GM18867 (cell line): ENCODE data around the gene AMELY.
"Not testable (repeated sequence)": the region's sequence is repeated elsewhere in the genome, so short reads cannot be mapped to it uniquely, and the experiment has no call there.

Experiments
- ATAC-seq: cut with Tn5 transposase; IDR thresholded peaks from one replicate; pipeline ENCODE4 v1.9.1; 2021; ENCODE audit warnings: mild to moderate bottlenecking, moderate library complexity; ENCODE audit not compliant: unreplicated experiment

Gene AMELY, protein sequence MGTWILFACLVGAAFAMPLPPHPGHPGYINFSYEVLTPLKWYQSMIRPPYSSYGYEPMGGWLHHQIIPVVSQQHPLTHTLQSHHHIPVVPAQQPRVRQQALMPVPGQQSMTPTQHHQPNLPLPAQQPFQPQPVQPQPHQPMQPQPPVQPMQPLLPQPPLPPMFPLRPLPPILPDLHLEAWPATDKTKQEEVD

DNA sequence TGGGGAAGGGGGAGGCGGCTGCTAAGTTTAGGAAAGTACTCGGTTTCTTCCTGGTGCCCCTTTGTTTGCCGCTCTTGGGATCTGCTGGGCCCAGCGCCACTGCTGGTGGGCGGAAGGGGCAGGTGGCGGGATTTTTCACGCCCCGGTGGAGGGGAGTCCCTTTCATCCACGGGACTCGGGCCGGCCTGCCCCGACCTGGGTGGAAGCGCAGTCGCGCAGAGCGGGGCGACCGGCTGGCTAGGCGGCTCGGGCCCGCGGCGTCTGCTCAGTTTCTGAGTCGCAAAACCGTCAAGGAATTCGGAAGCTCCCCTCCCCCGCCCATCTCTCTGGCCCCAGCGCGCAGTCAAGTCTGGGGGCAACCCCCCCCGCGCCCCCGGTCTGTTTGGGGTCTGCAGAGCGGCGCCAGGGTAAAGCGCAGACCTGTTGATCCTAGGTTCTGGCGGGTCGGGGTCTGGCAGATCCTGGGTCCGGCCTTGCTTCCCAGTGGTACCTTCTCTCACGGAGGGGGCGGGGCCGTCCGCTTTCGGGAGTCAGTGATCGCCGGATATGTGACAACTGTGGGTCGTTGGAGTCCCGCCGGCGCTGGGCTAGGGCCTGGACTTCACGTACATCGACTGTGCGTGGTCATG is at the start of gene AMELY:
AMELY (minus strand) TSS at position 500 of the 629 bp plus-strand sequence. CDS start 39,144 bp downstream, outside the sequence.
- ATAC-seq: no peak

DNA sequence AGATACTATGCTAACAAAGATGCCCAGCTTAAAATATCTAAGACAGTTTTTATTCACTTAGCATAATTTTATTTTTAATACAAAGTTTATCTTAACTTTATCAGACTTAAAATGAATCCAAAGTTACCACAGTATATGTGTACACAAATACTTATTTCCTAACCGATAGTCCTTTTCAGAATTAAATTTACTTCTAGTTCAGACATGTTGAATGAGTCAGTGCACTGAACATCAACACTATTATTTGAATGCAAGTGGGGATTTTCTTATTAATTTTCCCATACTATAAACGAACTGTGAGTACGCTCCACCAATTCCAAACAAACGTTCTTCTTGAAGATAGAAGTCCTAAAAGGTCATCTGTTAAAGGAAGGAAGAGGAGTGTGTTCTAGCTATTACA is 38.4 kb upstream of the AMELY start:
- ATAC-seq: no peak

DNA sequence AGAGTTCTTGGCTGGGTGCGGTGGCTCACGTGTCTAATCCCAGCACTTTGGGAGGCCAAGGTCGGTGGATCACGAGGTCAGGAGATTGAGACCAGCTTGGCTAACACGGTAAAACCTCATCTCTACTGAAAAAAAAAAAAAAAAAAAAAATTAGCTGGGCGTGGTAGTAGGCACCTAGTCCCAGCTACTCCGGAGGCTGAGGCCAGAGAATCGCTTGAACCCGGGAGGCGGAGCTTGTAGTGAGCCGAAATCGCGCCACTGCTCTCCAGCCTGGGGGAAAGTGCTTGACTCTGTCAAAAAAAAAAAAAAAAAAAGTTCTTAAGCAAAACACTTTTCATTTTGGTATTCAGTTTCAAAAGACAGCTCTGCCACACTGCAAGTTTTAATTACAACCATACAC is 36.8 kb upstream of the AMELY start:
- ATAC-seq: no peak

DNA sequence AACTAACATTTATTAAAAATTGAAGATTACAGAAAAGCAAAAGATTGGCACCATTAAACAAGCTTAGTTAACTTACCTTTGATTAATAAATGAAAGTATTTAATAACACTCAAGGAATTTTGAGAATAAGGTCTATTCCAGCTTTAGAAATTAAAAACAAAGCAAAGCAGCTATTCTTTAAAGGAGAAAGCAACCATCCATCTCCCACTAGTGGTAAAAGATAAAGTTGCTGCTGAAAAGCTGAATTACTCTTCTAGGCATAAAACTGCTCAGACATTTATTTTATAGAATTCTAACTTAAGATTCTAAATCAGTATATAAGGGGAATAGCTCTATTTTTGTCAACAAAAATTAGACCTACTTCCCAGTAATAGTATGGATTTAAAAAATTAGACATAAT is 36.1 kb upstream of the AMELY start:
- ATAC-seq: no peak

DNA sequence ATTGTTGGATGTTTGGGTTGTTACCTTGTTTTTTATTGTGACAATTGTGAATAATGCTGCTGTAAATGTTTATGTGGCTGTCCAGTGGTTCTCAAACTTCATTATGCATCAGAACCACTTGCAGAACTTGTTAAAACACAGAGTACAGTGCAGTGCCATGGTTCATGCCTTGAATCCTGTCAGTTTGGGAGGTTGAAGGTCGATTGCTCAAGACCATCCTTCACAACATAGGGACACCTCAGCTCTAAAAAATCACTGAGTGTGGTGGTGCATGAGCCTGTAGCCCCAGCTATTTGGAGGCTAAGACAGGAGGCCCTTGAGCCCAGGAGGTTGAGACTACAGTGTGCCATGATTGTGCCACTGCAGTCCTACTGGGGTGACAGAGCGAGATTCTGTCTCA is 23.9 kb upstream of the AMELY start:
- ATAC-seq: no peak

DNA sequence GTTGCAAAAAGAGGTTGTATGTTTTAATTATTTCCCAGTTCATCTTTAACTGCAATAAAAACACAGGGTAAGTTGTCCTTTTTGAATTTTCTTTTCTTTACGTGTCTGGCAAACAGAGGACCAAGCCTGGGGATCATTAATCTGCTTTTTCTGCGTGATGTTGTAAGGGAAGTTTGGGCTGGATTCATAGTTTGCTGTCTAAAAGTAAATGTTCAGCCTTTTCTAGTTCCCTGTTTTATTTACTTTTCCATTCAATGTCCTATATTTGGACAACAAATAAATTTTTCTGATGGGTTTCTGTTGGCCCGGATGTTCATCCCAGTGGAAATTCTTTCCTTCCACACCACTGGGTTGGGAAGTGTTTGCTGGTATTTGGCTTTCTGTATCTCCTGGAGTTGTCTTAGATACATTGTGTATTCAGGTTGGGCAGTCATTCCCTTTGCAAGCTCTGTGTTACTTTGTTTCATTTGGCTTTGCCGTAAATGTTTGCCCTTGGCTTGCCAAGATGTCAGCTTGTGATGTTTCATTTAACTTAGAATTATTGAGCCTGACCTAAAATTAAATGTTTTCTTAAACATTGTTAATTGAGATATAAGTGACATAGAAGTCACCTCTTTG is 20.3 kb upstream of the AMELY start:
- ATAC-seq: no peak

DNA sequence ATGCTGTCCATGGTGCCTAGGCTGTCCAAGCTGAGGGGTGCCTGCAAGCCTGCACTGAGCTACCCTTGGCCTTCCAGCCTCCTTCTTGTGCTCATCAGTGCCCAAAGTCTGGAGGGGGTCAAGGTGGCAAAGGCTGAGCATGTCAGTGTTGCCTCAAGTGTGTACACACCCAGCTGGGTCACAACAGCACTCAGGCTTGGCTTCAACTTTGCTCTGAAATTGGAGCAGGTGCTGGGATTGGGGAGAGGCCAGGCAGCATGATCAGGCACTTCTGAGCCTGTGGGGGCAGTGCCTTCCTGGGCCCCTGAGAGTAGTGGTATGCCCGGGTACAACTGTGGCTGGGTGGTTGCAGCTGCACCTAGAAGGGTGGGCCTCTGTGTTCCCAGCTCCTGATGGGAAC is 17.7 kb upstream of the AMELY start:
- no peak for ATAC-seq

DNA sequence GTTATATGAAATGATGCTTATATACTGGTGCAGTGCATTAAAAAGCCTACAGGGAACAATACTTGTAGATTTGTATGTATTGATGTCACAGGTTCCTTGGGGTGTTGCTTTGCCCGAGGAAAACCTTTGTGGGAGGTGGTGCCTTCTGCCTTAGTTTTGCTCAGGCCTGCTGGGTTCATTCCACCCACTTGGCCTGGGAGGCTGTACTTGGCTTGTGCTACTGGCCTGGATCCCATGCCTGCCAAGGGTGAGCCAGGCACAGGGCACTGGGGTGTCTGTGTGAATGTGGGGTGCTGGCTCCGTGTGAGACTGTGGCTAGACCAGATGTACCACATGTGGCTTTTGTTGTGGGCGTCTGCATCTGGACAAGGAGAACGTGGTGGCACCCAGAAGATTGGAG is 16.7 kb upstream of the AMELY start:
- ATAC-seq: no peak

DNA sequence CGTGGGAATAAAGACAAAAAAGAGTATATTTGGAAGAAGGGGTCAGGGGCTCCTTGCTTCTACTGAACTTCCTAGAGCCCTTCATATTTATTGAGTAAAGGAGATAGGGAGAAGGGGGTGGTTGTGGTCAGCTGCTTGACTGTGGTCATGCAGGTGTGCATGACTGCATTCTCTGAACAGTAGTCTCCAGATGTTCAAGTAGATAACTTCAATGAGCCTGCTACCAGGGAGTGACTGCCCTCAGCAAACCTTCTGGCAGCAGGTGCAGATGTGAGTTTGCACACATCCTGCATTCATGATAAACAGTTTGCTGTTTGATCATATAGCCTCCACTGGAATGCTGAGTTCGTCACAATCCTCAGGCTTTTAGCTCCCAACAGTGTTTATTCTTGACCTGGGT is 9.5 kb upstream of the AMELY start:
- no peak for ATAC-seq

DNA sequence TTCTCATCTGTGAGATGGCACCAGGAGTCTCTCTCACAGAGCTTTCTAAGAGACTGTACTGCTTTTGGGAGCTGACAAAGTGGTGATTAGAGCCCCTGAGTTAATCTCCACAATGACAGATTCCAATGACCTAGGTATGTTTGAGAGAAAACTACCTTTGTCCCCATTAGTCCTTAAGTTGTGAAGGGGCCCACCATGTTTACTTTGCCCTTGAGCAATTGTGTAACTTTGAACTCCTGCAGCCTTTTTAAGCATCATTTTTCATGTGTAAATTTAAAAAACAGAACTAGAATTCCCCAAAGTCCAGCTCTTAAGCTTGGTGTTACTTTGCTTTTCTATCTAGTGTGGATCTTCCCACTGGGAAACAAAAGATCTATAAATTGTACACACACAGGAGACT is 1.8 kb upstream of the AMELY start:
- ATAC-seq: no peak

DNA sequence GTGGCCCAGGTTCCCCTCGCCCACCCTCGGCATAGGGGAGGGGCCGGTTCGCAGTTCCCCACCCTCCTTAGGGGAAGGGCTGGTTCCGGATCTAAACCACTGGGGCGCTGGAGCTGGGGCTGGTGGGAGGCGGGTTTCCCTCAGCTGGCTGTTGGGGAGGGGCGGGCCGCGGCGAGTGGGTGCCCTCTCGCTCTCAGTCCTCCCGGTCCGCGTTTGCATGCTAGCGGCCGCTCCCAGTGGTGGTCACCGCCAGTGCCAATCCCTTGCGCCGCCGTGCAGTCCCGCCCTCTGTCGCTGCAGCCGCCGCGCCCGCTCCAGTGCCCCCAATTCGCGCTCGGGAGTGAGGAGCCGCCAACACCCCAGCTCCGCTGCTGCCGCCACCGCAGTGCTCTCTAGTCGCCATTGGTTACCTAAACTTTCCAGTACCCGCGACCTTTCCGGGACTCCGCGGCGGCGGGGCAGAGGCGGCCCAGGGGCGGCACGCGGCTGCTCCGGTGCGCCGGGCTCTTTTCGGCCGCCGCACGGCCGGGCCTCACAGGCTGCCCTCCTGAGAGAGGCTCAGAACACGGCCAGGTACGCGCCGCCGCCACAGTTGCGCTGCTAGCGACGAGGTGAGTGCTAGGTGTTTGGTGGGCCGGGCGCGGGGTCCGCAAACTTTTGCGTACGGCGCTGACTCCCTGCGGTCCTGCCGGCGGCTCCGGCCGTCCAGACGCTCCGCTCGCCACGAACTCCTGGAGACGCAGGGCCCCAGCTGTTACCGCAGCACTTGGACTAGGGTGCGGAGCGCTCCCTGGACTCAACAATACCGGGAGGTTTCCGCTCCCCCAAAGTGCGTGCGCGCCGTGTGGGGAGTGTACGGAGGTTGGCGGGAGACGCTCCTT is 940 bp downstream of the AMELY start, which contains the start of gene TBL1Y:
TBL1Y (plus strand) TSS at position 326 of the 881 bp plus-strand sequence. CDS start 114,388 bp downstream, outside the sequence.
- ATAC-seq: no peak

DNA sequence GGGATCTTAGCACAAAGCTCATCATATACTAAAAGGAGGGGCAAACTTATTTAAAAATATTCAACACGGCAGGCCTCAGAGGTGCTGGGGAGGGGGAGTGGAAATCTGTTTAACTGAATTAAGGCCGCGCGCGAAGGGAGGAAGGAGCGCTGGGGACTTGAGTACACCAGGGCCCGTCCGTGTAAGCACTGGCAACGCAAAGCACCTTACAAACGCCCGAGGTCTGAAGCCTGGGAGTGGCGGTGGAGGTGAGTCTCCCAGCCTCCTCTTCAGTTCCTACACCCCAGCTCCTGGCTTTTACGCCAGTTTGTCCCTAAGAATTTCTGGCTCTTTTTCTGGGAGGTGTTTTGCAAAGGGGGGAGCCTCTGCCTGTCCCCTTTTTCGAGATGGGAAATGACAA is 1.7 kb downstream of the AMELY start:
- no peak for ATAC-seq

DNA sequence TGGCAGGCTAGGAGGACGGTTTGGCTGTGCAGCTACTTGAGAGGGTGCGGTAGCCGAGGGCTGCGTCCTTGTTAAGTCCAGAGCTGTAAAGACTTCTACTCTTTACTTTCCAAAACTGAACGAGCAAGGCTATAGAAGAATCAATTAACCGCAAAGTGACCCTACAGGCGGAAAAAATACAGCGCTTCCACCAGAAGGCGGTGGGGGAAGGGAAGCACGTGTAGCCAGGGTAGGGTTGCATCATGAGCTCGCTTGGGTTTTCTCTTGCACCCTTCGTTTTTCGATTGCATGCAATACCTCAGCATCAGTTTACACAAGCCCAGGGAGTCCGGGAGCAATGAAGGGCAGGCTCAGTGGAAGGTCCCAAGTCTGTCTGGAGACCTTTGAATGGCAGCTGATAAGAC is 2.4 kb downstream of the AMELY start:
- no peak for ATAC-seq

DNA sequence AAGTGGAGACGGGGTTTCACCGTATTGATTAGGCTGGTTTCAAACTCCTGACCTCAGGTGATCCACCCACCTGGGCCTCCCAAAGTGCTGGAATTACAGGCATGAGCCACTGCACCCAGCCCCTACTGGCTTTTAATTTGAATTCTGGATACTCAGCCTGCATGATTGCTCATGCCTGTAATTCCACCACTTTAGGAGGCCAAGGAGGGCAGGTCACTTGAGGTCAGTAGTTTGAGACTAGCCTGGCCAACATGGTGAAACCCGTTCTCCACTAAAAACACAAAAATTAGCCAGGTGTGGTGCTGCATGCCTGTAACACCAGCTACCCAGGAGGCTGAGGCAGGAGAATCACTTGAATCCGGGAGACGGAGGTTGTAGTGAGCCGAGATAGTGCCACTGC is 3.5 kb downstream of the AMELY start:
- ATAC-seq: not testable (repeated sequence)

DNA sequence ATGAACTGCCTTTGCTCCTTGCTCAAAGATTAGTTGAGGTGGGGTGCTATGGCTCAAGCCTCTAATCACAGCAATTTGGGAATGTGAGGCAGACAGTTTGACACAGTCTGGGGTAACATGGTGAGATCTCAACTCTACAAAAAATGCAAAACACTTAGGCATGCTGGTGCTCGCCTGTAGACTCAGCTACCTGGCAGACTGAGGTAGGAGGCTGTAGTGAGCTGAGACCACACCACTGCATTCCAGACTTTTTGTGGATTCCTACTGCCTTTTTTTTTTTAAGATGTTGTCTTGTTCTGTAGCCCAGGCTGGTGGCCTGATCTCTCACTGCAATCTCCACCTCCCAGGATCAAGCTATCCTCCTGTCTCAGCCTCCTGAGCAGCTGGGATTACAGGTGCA is 4.0 kb downstream of the AMELY start:
- no peak for ATAC-seq

DNA sequence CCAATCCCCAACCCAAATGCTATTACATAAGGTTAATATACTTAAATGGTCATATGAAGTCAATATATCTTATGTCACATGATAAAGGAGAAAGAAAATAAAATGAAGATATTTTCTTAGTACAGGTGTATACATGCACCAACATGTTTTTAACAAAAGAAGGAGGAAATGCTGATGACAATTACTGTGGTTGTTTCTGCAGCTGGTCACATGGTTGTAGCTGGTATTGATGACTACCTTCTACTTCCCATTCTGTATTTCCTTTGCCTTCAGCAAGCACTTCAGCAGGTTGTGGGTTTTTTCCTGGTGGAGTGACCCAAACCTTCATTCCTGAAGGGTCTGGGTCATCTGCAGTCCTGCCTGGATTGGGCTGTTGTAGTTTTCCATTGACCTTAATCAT is 9.4 kb downstream of the AMELY start:
- ATAC-seq: not testable (repeated sequence)

DNA sequence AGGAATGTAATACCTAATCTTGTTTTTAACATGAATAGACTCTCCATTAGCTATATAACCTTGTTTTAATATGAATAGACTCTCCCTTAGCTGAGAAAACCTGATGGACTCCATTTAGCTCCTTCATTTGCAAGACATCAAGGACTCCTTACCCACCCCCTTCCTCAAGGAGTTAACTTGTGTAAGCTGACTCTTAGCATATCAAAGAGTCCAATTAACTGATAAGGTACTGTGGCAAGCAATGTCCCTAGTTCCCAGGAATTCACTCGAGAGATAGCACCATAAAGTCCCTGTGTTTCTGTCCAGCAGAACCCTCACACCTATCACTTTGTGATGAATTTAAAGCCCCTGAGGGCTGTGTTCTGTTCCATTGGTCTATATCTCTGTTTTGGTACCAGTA is 16.3 kb downstream of the AMELY start:
- no peak for ATAC-seq

DNA sequence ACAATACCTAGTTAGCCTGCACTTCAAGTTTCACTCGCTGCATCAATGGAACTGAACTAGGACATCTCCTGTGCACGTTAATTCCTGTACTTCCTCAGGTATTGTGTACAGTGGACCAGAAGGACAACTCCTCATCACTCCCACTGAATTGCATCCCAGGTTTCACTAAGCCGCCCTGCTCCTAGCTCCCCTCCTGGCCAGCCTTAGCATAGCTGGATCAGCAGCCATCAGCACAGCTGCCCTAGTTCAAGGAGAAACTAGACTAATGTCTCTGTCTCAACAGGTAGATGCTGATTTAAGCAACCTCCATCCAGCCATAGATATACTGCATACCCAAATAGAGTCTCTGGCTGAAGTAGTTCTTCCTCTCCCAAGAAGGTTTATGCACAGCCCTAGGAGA is 17.1 kb downstream of the AMELY start:
- ATAC-seq: no peak

DNA sequence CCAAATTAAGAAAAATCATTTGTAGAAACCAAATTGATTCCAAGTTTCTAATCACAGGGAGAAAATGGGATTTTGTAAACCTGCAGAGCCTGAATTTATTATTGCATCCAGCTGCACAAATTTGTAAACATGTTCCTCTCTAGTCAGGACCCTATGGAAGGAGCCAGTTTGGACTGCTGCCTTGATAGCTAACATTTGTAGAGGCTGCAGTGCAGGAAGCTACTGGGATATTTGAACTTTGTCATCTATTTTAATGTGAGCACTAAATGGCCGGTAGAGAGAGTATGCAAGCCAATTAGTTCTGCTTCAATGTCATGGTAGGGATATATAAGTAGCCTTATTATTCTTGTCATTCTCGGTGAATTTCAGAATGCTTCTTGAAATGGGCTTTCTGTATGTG is 62.2 kb downstream of the AMELY start:
- no peak for ATAC-seq

DNA sequence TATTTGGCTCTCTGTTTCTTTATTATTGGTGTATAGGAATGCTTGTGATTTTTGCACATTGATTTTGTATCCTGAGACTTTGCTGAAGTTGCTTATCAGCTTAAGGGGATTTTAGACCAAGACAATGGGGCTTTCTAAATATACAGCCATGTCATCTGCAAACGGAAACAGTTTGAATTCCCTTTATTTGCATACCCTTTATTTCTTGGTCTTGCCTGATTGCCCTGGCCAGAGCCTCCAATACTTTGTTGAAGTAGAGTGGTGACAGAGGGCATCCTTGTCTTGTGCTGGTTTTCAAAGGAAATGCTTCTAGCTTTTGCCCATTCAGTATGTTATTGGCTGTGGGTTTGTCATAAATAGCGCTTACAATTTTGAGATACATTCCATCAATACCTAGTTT is 68.9 kb downstream of the AMELY start:
- not testable (repeated sequence) for ATAC-seq
